ENCODE data around the gene CYP46A1.

Gene CYP46A1

DNA sequence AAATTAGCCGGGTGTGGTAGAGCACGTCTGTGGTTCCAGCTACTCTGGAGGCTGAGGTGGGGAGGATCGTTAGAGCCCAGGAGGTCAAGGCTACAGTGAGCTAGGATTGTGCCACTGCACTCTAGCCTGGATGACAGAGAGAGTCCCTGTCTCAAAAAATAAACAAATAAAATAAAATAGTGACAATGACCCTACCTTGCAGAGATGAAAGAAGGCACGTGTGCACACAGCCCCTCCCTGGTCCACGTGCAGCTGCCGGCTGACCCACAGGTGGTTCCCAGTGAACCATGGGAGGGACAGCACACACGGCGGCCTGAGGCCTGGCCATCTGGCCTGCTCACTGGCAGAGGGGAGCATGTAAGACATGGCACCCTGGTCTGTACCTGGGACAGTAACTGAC lies 34.5 kb upstream of the CYP46A1 start (continued):
- TF ChIP-seq PATZ1 (tag by site-specific recombination; IDR thresholded peaks at IDR 0.05) (no peak), ZNF366 (tag by site-specific recombination; conservative IDR thresholded peaks at IDR 0.05) (no peak), ZNF274 (IDR thresholded peaks at IDR 0.05; ENCODE audit: low read length) (no peak), ZNF274 (tag by site-specific recombination; IDR thresholded peaks at IDR 0.05; ENCODE audit: borderline replicate concordance) (no peak), RBAK (tag by site-specific recombination; IDR thresholded peaks at IDR 0.05) (no peak)
- TF ChIP-seq, protein P1, sequence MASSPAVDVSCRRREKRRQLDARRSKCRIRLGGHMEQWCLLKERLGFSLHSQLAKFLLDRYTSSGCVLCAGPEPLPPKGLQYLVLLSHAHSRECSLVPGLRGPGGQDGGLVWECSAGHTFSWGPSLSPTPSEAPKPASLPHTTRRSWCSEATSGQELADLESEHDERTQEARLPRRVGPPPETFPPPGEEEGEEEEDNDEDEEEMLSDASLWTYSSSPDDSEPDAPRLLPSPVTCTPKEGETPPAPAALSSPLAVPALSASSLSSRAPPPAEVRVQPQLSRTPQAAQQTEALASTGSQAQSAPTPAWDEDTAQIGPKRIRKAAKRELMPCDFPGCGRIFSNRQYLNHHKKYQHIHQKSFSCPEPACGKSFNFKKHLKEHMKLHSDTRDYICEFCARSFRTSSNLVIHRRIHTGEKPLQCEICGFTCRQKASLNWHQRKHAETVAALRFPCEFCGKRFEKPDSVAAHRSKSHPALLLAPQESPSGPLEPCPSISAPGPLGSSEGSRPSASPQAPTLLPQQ (tag by site-specific recombination; IDR thresholded peaks at IDR 0.05) = no peak
- TF ChIP-seq, protein P2, sequence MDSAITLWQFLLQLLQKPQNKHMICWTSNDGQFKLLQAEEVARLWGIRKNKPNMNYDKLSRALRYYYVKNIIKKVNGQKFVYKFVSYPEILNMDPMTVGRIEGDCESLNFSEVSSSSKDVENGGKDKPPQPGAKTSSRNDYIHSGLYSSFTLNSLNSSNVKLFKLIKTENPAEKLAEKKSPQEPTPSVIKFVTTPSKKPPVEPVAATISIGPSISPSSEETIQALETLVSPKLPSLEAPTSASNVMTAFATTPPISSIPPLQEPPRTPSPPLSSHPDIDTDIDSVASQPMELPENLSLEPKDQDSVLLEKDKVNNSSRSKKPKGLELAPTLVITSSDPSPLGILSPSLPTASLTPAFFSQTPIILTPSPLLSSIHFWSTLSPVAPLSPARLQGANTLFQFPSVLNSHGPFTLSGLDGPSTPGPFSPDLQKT (IDR thresholded peaks at IDR 0.05; ENCODE audit: borderline replicate concordance, low read depth, low read length) = no peak

GRCh38 chr14:99650189-99650588 lies 33.9 kb upstream of the CYP46A1 start:
- ChIA-PET CTCF (no interaction called here), POLR2A (interaction anchor here (0.6 kb wide), 1 partner anchor 321 kb away, joined by 4 read pairs; no protein-coding TSS in a partner anchor)
- TF ChIP-seq GLIS1 (tag by site-specific recombination; IDR thresholded peaks at IDR 0.05) (peak; percentile 38; the same call in 1 of the 2 replicates), ZNF324 (tag by site-specific recombination; IDR thresholded peaks at IDR 0.05) (no peak)
- Histone ChIP-seq H3K36me3 (ENCODE audit: control insufficient read depth in 2 of 2, insufficient read depth in 1 of 2, low read length in 2 of 2) (no peaks in the 10 kb centered on the region), H3K4me1 (ENCODE audit: control insufficient read depth, insufficient read depth, low read length) (no peaks in the 10 kb centered on the region), H3K4me3 (ENCODE audit: low read depth, low read length) (no peak overlapping the region), H3K27ac (ENCODE audit: extremely low read depth, low read depth, low read length) (no peak overlapping the region), H3K9me3 (ENCODE audit: control insufficient read depth, insufficient read depth, low read depth, low read length) (no peaks in the 10 kb centered on the region)

- H3K36me3 ChIP-seq (ENCODE audit: control insufficient read depth in 2 of 2, insufficient read depth in 1 of 2, low read length in 2 of 2) = no peaks in the 10 kb centered on the region
- POLR2A ChIA-PET = no interaction called here
- CTCF ChIA-PET = no interaction called here
- no peak overlapping the region for H3K4me3 ChIP-seq (ENCODE audit: low read depth, low read length)
- no peaks in the 10 kb centered on the region for H3K4me1 ChIP-seq (ENCODE audit: control insufficient read depth, insufficient read depth, low read length)
- no peak for TF ChIP-seq ZNF473 (tag by site-specific recombination; IDR thresholded peaks at IDR 0.05)
- TF ChIP-seq ZNF140 (tag by site-specific recombination; IDR thresholded peaks at IDR 0.05) = no peak
- peak; percentile 65; the same call in 1 of the 2 replicates for TF ChIP-seq ZNF394 (tag by site-specific recombination; IDR thresholded peaks at IDR 0.05; ENCODE audit: borderline replicate concordance)
- TF ChIP-seq ZNF23 (tag by site-specific recombination; IDR thresholded peaks at IDR 0.05; ENCODE audit: borderline replicate concordance) = no peak
- TF ChIP-seq ZNF555 (tag by site-specific recombination; conservative IDR thresholded peaks at IDR 0.05) = no peak
- no peak for TF ChIP-seq ZSCAN30 (tag by site-specific recombination; IDR thresholded peaks at IDR 0.05)
- no peak for TF ChIP-seq ZNF16 (tag by site-specific recombination; IDR thresholded peaks at IDR 0.05; ENCODE audit: low read depth)
- no peak for TF ChIP-seq ZNF777 (tag by site-specific recombination; IDR thresholded peaks at IDR 0.05; ENCODE audit: borderline replicate concordance)
- no peak overlapping the region for H3K27ac ChIP-seq (ENCODE audit: extremely low read depth, low read depth, low read length)
- no peaks in the 10 kb centered on the region for H3K9me3 ChIP-seq (ENCODE audit: control insufficient read depth, insufficient read depth, low read depth, low read length)
These were observed 31.9 kb upstream of the CYP46A1 start for GRCh38 chr14:99651953-99652746.
